Osteoblast (primary cell): Measurements from ENCODE around the gene SVOPL. TPM values are rescaled to one million over a fixed set of nuclear protein-coding genes. Genes with fewer than 3 reads are reported as not detected.

Experiments
- DNase-seq: peaks from one replicate; pipeline ENCODE4 v3.0.0; 2011; ENCODE audit warnings: low spot score, mixed read lengths; ENCODE audit not compliant: insufficient read length; ENCODE audit errors: missing footprints
- H2AFZ ChIP-seq: 2 replicates; pipeline ENCODE4 v1.6.0; 2011; ENCODE audit warnings: mild to moderate bottlenecking, low read length
- H3K27ac ChIP-seq: 2 replicates; pipeline ENCODE4 v1.5.1; 2011; ENCODE audit warnings: mild to moderate bottlenecking, low read depth, low read length, moderate library complexity
- H3K27me3 ChIP-seq: 2 replicates; pipeline ENCODE4 v1.6.0; 2012; ENCODE audit warnings: mild to moderate bottlenecking, control low read depth, inconsistent platforms, low read length, moderate library complexity; ENCODE audit not compliant: insufficient read depth
- H3K36me3 ChIP-seq: 2 replicates; pipeline ENCODE4 v1.5.1; 2011; ENCODE audit warnings: mild to moderate bottlenecking, low read length, control low read depth, moderate library complexity; ENCODE audit not compliant: insufficient read depth
- H3K4me1 ChIP-seq: 2 replicates; pipeline ENCODE4 v1.5.1; 2011; ENCODE audit warnings: mild to moderate bottlenecking, low read length, control low read depth, moderate library complexity; ENCODE audit not compliant: insufficient read depth
- H3K4me2 ChIP-seq: 2 replicates; pipeline ENCODE4 v1.6.0; 2011; ENCODE audit warnings: mild to moderate bottlenecking, low read length; ENCODE audit not compliant: insufficient read depth
- H3K4me3 ChIP-seq: fragments of 200-600 bp; sonication (generic); 3 replicates; pipeline ENCODE4 v1.5.1; 2012; ENCODE audit warnings: mild to moderate bottlenecking, low read length, inconsistent platforms; ENCODE audit not compliant: insufficient read depth
- H3K79me2 ChIP-seq: 2 replicates; pipeline ENCODE4 v1.6.0; 2012; ENCODE audit warnings: mild to moderate bottlenecking, low read length, control low read depth, inconsistent platforms; ENCODE audit not compliant: insufficient read depth
- H3K9me3 ChIP-seq: 2 replicates; pipeline ENCODE4 v1.5.1; 2011; ENCODE audit warnings: low read depth, low read length, control low read depth
- H4K20me1 ChIP-seq: 2 replicates; pipeline ENCODE4 v1.6.0; 2012; ENCODE audit warnings: mild to moderate bottlenecking, low read length, control low read depth; ENCODE audit not compliant: insufficient read depth
- CTCF ChIP-seq: IDR thresholded peaks from 2 replicates; pipeline ENCODE4 v1.5.1; 2011; ENCODE audit warnings: mild to moderate bottlenecking, low read depth, low read length, moderate library complexity; ENCODE audit errors: extremely low read depth
- total RNA-seq: library from RNA; depleted of rRNA; stranded (reverse); fragments of >200 nt; gene quantifications from 2 replicates; pipeline ENCODE4 v1.2.3, GENCODE V29; 2012

The SVOPL gene
- total RNA-seq, 1 donor = not detected

- Histone ChIP-seq H4K20me1 (no peaks in the 10 kb centered on the region), H3K79me2 (no peaks in the 10 kb centered on the region), H3K36me3 (no peaks in the 10 kb centered on the region), H3K4me2 (no peak overlapping the region), H2AFZ (no peak overlapping the region), H3K9me3 (no peaks in the 10 kb centered on the region), H3K4me1 (no peaks in the 10 kb centered on the region), H3K4me3 (no peak overlapping the region), H3K27ac (no peak overlapping the region), H3K27me3 (no peaks in the 10 kb centered on the region)
- no peak for DNase-seq
- TF ChIP-seq CTCF = no peak
Measured at GRCh38 chr7:138618506-138618905, 82.7 kb downstream of the SVOPL start.

- H4K20me1 ChIP-seq = no peaks in the 10 kb centered on the region
Measured at GRCh38 chr7:138616085-138616484, 85.1 kb downstream of the SVOPL start.

GRCh38 chr7:138613630-138614029 is 87.5 kb downstream of the SVOPL start:
- TF ChIP-seq CTCF = no peak
- Histone ChIP-seq H3K4me1 (no peaks in the 10 kb centered on the region), H3K9me3 (no peaks in the 10 kb centered on the region), H4K20me1 (no peaks in the 10 kb centered on the region), H3K27ac (no peak overlapping the region), H3K79me2 (no peaks in the 10 kb centered on the region), H3K36me3 (no peaks in the 10 kb centered on the region), H3K4me3 (no peak overlapping the region), H2AFZ (no peak overlapping the region), H3K27me3 (no peaks in the 10 kb centered on the region), H3K4me2 (no peak overlapping the region)
- DNase-seq = no peak

More at GRCh38 chr7:138616085-138616484, 85.1 kb downstream of the SVOPL start:
- Histone ChIP-seq H3K27me3 (no peaks in the 10 kb centered on the region), H3K27ac (no peak overlapping the region), H3K9me3 (no peaks in the 10 kb centered on the region), H3K4me2 (no peak overlapping the region), H3K4me3 (no peak overlapping the region), H3K79me2 (no peaks in the 10 kb centered on the region), H3K36me3 (no peaks in the 10 kb centered on the region), H2AFZ (no peak overlapping the region), H3K4me1 (no peaks in the 10 kb centered on the region)
- no peak for DNase-seq
- TF ChIP-seq CTCF = no peak

- no peaks in the 10 kb centered on the region for H3K4me1 ChIP-seq
- no peak overlapping the region for H3K4me3 ChIP-seq
- no peak for DNase-seq
- H3K36me3 ChIP-seq = no peaks in the 10 kb centered on the region
- no peaks in the 10 kb centered on the region for H3K9me3 ChIP-seq
- no peak overlapping the region for H3K4me2 ChIP-seq
- no peak overlapping the region for H3K27ac ChIP-seq
- H3K27me3 ChIP-seq = no peaks in the 10 kb centered on the region
- no peak for TF ChIP-seq CTCF
- no peaks in the 10 kb centered on the region for H3K79me2 ChIP-seq
- H2AFZ ChIP-seq = no peak overlapping the region
- no peaks in the 10 kb centered on the region for H4K20me1 ChIP-seq
Measured at GRCh38 chr7:138610671-138611170, 90.4 kb downstream of the SVOPL start.
